ENCODE results near the gene EIF2D.

DNA sequence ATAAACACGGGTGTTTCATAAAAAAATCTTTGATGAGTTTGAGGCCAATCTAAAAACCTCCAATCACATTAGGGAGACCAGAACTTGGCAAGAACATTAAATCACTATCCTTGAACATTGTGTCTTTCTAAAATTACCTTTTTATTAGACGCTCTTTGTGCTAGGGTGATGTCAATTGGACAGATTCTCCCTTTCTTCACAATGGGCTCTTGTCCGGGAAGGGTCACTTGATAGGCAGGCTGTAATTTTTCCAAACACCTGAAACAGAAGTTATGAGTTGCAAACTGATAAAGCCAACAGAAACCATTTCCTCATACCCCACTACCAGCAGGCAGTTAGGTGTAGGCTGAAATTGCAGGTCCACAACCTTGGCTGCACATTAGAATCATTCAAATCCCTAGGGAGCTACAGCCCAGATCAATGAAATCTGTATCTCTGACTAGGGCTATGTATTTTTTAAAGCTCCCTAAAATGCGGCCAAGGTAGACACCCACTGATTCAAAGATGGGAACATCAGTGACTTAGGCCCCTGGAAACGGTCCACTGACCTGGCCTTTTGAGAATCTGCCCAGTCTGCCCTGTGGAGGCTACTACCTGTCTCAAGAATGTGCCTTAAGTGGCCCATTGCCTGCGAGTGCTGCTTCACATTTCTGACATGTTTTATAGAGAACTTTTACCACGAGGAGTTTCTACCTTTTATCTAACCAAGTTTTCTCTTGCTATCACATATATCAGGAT lies 16.5 kb downstream of the EIF2D start:
- no peak for TF ChIP-seq CBFB (CRISPR knock-in tag; IDR thresholded peaks at IDR 0.05)
- TF ChIP-seq, protein P1, sequence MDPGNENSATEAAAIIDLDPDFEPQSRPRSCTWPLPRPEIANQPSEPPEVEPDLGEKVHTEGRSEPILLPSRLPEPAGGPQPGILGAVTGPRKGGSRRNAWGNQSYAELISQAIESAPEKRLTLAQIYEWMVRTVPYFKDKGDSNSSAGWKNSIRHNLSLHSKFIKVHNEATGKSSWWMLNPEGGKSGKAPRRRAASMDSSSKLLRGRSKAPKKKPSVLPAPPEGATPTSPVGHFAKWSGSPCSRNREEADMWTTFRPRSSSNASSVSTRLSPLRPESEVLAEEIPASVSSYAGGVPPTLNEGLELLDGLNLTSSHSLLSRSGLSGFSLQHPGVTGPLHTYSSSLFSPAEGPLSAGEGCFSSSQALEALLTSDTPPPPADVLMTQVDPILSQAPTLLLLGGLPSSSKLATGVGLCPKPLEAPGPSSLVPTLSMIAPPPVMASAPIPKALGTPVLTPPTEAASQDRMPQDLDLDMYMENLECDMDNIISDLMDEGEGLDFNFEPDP (CRISPR knock-in tag; IDR thresholded peaks at IDR 0.05) = no peak
- TF ChIP-seq ZFP36 (IDR thresholded peaks at IDR 0.05; ENCODE audit: low read depth, low read length, partially characterized antibody) = no peak
- TF ChIP-seq, protein P2, sequence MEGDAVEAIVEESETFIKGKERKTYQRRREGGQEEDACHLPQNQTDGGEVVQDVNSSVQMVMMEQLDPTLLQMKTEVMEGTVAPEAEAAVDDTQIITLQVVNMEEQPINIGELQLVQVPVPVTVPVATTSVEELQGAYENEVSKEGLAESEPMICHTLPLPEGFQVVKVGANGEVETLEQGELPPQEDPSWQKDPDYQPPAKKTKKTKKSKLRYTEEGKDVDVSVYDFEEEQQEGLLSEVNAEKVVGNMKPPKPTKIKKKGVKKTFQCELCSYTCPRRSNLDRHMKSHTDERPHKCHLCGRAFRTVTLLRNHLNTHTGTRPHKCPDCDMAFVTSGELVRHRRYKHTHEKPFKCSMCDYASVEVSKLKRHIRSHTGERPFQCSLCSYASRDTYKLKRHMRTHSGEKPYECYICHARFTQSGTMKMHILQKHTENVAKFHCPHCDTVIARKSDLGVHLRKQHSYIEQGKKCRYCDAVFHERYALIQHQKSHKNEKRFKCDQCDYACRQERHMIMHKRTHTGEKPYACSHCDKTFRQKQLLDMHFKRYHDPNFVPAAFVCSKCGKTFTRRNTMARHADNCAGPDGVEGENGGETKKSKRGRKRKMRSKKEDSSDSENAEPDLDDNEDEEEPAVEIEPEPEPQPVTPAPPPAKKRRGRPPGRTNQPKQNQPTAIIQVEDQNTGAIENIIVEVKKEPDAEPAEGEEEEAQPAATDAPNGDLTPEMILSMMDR (IDR thresholded peaks at IDR 0.05 in 2 of 3, conservative IDR thresholded peaks at IDR 0.05 in 1 of 3; ENCODE audit: insufficient read depth in 2 of 3, low read depth in 1 of 3, low read length in 3 of 3) = no peak
- TF ChIP-seq, protein P3, sequence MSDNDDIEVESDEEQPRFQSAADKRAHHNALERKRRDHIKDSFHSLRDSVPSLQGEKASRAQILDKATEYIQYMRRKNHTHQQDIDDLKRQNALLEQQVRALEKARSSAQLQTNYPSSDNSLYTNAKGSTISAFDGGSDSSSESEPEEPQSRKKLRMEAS (CRISPR knock-in tag; IDR thresholded peaks at IDR 0.05) = no peak
- TF ChIP-seq, protein P4, sequence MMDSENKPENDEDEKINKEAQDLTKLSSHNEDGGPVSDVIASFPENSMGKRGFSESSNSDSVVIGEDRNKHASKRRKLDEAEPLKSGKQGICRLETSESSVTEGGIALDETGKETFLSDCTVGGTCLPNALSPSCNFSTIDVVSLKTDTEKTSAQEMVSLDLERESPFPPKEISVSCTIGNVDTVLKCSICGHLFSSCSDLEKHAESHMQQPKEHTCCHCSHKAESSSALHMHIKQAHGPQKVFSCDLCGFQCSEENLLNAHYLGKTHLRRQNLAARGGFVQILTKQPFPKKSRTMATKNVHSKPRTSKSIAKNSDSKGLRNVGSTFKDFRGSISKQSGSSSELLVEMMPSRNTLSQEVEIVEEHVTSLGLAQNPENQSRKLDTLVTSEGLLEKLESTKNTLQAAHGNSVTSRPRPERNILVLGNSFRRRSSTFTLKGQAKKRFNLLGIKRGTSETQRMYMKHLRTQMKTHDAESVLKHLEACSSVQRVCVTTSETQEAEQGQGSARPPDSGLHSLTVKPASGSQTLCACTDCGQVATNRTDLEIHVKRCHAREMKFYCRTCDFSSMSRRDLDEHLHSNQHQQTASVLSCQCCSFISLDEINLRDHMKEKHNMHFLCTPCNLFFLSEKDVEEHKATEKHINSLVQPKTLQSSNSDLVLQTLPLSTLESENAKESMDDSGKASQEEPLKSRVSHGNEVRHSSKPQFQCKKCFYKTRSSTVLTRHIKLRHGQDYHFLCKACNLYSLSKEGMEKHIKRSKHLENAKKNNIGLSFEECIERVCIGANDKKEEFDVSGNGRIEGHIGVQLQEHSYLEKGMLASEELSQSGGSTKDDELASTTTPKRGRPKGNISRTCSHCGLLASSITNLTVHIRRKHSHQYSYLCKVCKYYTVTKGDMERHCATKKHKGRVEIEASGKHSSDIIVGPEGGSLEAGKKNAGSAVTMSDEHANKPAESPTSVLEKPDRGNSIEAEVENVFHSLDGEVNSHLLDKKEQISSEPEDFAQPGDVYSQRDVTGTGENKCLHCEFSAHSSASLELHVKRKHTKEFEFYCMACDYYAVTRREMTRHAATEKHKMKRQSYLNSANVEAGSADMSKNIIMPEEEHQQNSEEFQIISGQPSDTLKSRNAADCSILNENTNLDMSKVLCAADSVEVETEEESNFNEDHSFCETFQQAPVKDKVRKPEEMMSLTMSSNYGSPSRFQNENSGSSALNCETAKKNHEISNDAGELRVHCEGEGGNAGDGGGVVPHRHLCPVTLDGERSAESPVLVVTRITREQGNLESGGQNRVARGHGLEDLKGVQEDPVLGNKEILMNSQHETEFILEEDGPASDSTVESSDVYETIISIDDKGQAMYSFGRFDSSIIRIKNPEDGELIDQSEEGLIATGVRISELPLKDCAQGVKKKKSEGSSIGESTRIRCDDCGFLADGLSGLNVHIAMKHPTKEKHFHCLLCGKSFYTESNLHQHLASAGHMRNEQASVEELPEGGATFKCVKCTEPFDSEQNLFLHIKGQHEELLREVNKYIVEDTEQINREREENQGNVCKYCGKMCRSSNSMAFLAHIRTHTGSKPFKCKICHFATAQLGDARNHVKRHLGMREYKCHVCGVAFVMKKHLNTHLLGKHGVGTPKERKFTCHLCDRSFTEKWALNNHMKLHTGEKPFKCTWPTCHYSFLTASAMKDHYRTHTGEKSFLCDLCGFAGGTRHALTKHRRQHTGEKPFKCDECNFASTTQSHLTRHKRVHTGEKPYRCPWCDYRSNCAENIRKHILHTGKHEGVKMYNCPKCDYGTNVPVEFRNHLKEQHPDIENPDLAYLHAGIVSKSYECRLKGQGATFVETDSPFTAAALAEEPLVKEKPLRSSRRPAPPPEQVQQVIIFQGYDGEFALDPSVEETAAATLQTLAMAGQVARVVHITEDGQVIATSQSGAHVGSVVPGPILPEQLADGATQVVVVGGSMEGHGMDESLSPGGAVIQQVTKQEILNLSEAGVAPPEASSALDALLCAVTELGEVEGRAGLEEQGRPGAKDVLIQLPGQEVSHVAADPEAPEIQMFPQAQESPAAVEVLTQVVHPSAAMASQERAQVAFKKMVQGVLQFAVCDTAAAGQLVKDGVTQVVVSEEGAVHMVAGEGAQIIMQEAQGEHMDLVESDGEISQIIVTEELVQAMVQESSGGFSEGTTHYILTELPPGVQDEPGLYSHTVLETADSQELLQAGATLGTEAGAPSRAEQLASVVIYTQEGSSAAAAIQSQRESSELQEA (IDR thresholded peaks at IDR 0.05; ENCODE audit: low read depth) = no peak
- no peak for TF ChIP-seq RAD21 (CRISPR knock-in tag; conservative IDR thresholded peaks at IDR 0.05 in 1 of 2, IDR thresholded peaks at IDR 0.05 in 1 of 2)
- TF ChIP-seq JUNB (CRISPR knock-in tag; conservative IDR thresholded peaks at IDR 0.05) = no peak
- no peak for TF ChIP-seq FOXM1 (IDR thresholded peaks at IDR 0.05; ENCODE audit: low read depth)
- no peak for TF ChIP-seq FOXM1 (CRISPR knock-in tag; IDR thresholded peaks at IDR 0.05; ENCODE audit: low read depth)
- TF ChIP-seq POLR2AphosphoS5 (IDR thresholded peaks at IDR 0.05; ENCODE audit: control insufficient read depth, insufficient read depth, low read depth, low read length) = no peak
